K562 (cell line): ENCODE results near the gene SLC35F4. TPM values are rescaled to one million over a fixed set of nuclear protein-coding genes. Genes with fewer than 3 reads are reported as not detected.

Experiments used
- ATAC-seq: fragments of 200-7000 bp; cut with Tn5 transposase; 3 replicates; pipeline ENCODE4 v1.9.1; 2020; ENCODE audit warnings: moderate library complexity
- BruUV-seq: library from RNA; stranded (reverse); fragments of 400-500 nt; replicated peaks from 2 replicates; lab custom pipeline; 2021; lab: Mats Ljungman, UMichigan
- CTCF ChIA-PET: fragments of 300-600 bp; formaldehyde crosslinking; extraction: SDS; loops from one replicate; lab custom pipeline; 2021; ENCODE audit warnings: low intra/inter-chr PET ratio; lab: Yijun Ruan, JAX
- POLR2A ChIA-PET: fragments of 300-600, 350-650 bp; sonication (Branson Sonifier 250); formaldehyde crosslinking; extraction: SDS; loops from one replicate; lab custom pipeline; 2021; ENCODE audit warnings: antibody characterized with exemption, inconsistent platforms; lab: Yijun Ruan, JAX
- DNase-seq, 4 experiments: peaks; one replicate each; pipeline versions ENCODE4 v3.0.0 to v3.0.0-alpha.2; 2011 to 2018; ENCODE audit warnings: low spot score in 3 of 4, mixed read lengths in 3 of 4; ENCODE audit errors: extremely low read depth in 1 of 4
- FAIRE-seq: peaks from 2 replicates; lab custom pipeline; 2011; peaks lifted over from hg19 to GRCh38; lab: Jason Lieb, UNC
- H2AFZ ChIP-seq: 2 replicates; pipeline ENCODE4 v1.6.0; 2011; ENCODE audit warnings: low read depth, low read length, control low read depth, inconsistent platforms
- H3K27ac ChIP-seq: fragments of 200-600 bp; 3 replicates; pipeline ENCODE4 v1.8.0; 2011; ENCODE audit warnings: low read depth, mild to moderate bottlenecking, control low read depth, inconsistent platforms, low read length, moderate library complexity, mixed read lengths; ENCODE audit errors: extremely low read depth
- H3K27me3 ChIP-seq, 2 experiments: fragments of 300-600 bp in 1 of 2; 2 replicates in 1 of 2; 3 replicates in 1 of 2; pipeline versions ENCODE4 v1.6.0 to v1.8.0; 2011; ENCODE audit warnings: inconsistent platforms in 2 of 2, low read length in 2 of 2, mild to moderate bottlenecking in 1 of 2, mixed read lengths in 1 of 2, moderate library complexity in 1 of 2; ENCODE audit not compliant: control insufficient read depth in 2 of 2, insufficient read depth in 2 of 2
- H3K36me3 ChIP-seq: fragments of 300-600 bp; 3 replicates; pipeline ENCODE4 v1.8.0; 2011; ENCODE audit warnings: mild to moderate bottlenecking, low read length, inconsistent platforms; ENCODE audit not compliant: control insufficient read depth, insufficient read depth
- H3K4me1 ChIP-seq, 2 experiments: fragments of 200-600 bp in 1 of 2; replicated peaks in 1 of 2; 2 replicates in 1 of 2; 3 replicates in 1 of 2; pipeline versions ENCODE4 v1.5.1 to v1.8.0; 2011; ENCODE audit warnings: inconsistent platforms in 2 of 2, low read length in 2 of 2, mild to moderate bottlenecking in 1 of 2, mixed read lengths in 1 of 2, moderate library complexity in 1 of 2; ENCODE audit not compliant: control insufficient read depth in 2 of 2, insufficient read depth in 2 of 2
- H3K4me2 ChIP-seq: 2 replicates; pipeline ENCODE4 v1.6.1; 2011; ENCODE audit warnings: low read length, control low read depth, inconsistent platforms, mixed read lengths; ENCODE audit not compliant: insufficient read depth
- H3K4me3 ChIP-seq: fragments of 200-600 bp; sonication (generic), shearing (Covaris generic); 2 replicates; pipeline ENCODE4 v1.5.1; 2016; ENCODE audit warnings: control low read depth, inconsistent platforms
- H3K79me2 ChIP-seq: fragments of 200-600 bp; 3 replicates; pipeline ENCODE4 v1.8.0; 2011; ENCODE audit warnings: low read length, inconsistent platforms; ENCODE audit not compliant: control insufficient read depth, insufficient read depth
- H3K9ac ChIP-seq, 2 experiments: 2 replicates each; pipeline versions ENCODE4 v1.6.0 to v1.6.1; 2011; ENCODE audit warnings: low read depth in 2 of 2, low read length in 2 of 2, control low read depth in 1 of 2, inconsistent platforms in 1 of 2, mild to moderate bottlenecking in 1 of 2, mixed read lengths in 1 of 2; ENCODE audit not compliant: insufficient read depth in 1 of 2
- H3K9me1 ChIP-seq: one replicate; pipeline ENCODE4 v1.6.0; 2011; ENCODE audit warnings: inconsistent platforms, mild to moderate bottlenecking, low read length, moderate library complexity; ENCODE audit not compliant: control insufficient read depth, insufficient read depth
- H3K9me3 ChIP-seq: replicated peaks from 2 replicates; pipeline ENCODE4 v1.5.1; 2011; ENCODE audit warnings: low read depth, low read length, inconsistent platforms; ENCODE audit not compliant: control insufficient read depth, insufficient read depth
- H4K20me1 ChIP-seq: replicated peaks from 2 replicates; pipeline ENCODE4 v1.6.1; 2011; ENCODE audit warnings: low read length, inconsistent platforms, mixed read lengths; ENCODE audit not compliant: control insufficient read depth, insufficient read depth
- FOSL1 ChIP-seq: fragments of 200-800 bp; sonication (Bioruptor generic); conservative IDR thresholded peaks from 2 replicates; pipeline ENCODE4 v1.6.1; 2016; ENCODE audit warnings: missing genetic modification characterization, missing compliant biosample characterization
- FOXK2 ChIP-seq, 2 experiments: fragments of 450-650 bp; IDR thresholded peaks in 1 of 2; conservative IDR thresholded peaks in 1 of 2; 2 replicates each; pipeline ENCODE4 v1.6.1; 2016; ENCODE audit warnings: low read depth in 2 of 2, mild to moderate bottlenecking in 1 of 2
- MNT ChIP-seq, 2 experiments: fragments of 450-650 bp; conservative IDR thresholded peaks; 2 replicates each; pipeline ENCODE4 v1.6.1; 2017; ENCODE audit warnings: mild to moderate bottlenecking in 2 of 2, moderate library complexity in 2 of 2
- NCOR1 ChIP-seq: fragments of 450-650 bp; IDR thresholded peaks from 2 replicates; pipeline ENCODE4 v1.6.1; 2016; ENCODE audit warnings: mild to moderate bottlenecking, moderate library complexity
- POLR2B ChIP-seq: fragments of 450-650 bp; IDR thresholded peaks from 2 replicates; pipeline ENCODE4 v1.6.1; 2018; ENCODE audit warnings: low read depth; ENCODE audit not compliant: partially characterized antibody
- RREB1 ChIP-seq: fragments of 250-450 bp; sonication (Bioruptor Pico); IDR thresholded peaks from 2 replicates; pipeline ENCODE4 v1.4.0; 2020
- WGBS: fragments of 100-300 bp; shearing (Covaris generic); methylation state at CpG from one replicate; pipeline ENCODE4 v1.1.6; 2016; ENCODE audit warnings: low coverage, mixed read lengths; ENCODE audit not compliant: insufficient coverage; ENCODE audit errors: missing lambda C conversion rate; 5-methylcytosine and 5-hydroxymethylcytosine counted together
- in situ Hi-C: fragments of 300-500 bp; cut with MboI; formaldehyde crosslinking; loops from 4 replicates; pipeline ENCODE4 v1.15.0; 2018; ENCODE audit warnings: inconsistent platforms, mixed read lengths
- intact Hi-C: fragments of 100-400 bp; cut with micrococcal nuclease; formaldehyde crosslinking; loops from 2 replicates; pipeline ENCODE4 v1.14.2; 2022
- polyA plus RNA-seq, 8 experiments: library from polyadenylated mRNA; depleted of rRNA in 4 of 8; stranded (reverse) in 5 of 8; unstranded in 3 of 8; fragments of >200 nt; fragmentation: Nextera tagmentation in 2 of 8; fragmentation: Illumina TruSeq in 1 of 8; extraction: Ambion mirVana in 2 of 8; extraction: Trizol in 1 of 8; gene quantifications; 2 replicates each; pipeline versions ENCODE4 v1.2.1 to v1.2.3, GENCODE V29; 2011 to 2014; ENCODE audit warnings: inconsistent platforms in 1 of 8, missing spikeins in 1 of 8
- total RNA-seq, 7 experiments: library from RNA; depleted of rRNA in 6 of 7; stranded (reverse); fragments of >200 nt in 6 of 7; fragmentation: Illumina TruSeq in 2 of 7; extraction: Trizol in 2 of 7; gene quantifications; 2 replicates each; pipeline versions ENCODE4 v1.2.1 to v1.2.3, GENCODE V29; 2011 to 2021; ENCODE audit warnings: low replicate concordance in 1 of 7
- TF ChIP-seq, protein P1 (sequence below), 2 experiments: IDR thresholded peaks; 2 replicates each; pipeline ENCODE4 v1.6.1; 2011; ENCODE audit warnings: borderline replicate concordance in 1 of 2, control low read depth in 1 of 2, low read depth in 1 of 2, low read length in 1 of 2, mild to moderate bottlenecking in 1 of 2, mixed read lengths in 1 of 2, moderate library complexity in 1 of 2; ENCODE audit not compliant: insufficient read depth in 1 of 2, insufficient read length in 1 of 2, poor library complexity in 1 of 2, severe bottlenecking in 1 of 2; ENCODE audit errors: extremely low read depth in 1 of 2

The SLC35F4 gene
- total and polyA plus RNA-seq, 9 of the 15 experiments (the other 6 are each of a cell fraction or from before 2014, with no cell fraction given): 0.01 TPM; not detected in 8

DNA sequence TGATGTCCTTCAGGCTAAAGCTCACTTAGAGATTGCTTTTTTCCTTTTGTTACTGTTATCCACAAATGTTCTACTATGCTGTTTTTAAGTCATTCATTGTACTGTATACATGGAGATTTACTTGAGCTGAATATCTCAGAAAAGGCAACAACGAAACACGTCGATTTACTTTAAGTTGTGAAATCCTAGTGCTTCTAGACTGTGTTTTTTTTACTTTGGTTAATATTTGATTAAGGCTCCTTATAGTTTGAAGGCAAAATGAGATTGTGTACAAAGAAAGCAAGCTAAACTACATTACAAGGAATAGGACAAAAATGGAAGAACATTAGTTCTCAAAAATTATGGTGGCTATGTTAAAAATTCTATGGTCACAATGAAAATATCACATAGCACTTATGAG, 114.5 kb downstream of the SLC35F4 start:
- TF ChIP-seq RREB1 (CRISPR knock-in tag) (no peak), NCOR1 (no peak), FOXK2 (conservative IDR thresholded peaks at IDR 0.05 in 1 of 2, IDR thresholded peaks at IDR 0.05 in 1 of 2; ENCODE audit: low read depth in 2 of 2) (no peak), FOSL1 (tag) (no peak), MNT (conservative IDR thresholded peaks at IDR 0.05) (no peak), POLR2B (no peak)
- TF ChIP-seq, protein P1, sequence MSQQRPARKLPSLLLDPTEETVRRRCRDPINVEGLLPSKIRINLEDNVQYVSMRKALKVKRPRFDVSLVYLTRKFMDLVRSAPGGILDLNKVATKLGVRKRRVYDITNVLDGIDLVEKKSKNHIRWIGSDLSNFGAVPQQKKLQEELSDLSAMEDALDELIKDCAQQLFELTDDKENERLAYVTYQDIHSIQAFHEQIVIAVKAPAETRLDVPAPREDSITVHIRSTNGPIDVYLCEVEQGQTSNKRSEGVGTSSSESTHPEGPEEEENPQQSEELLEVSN (IDR thresholded peaks at IDR 0.05; ENCODE audit: borderline replicate concordance in 1 of 2, extremely low read depth in 1 of 2, insufficient read depth in 1 of 2, insufficient read length in 1 of 2, low read depth in 1 of 2, low read length in 1 of 2, poor library complexity in 1 of 2, severe bottlenecking in 1 of 2): no peak
- DNase-seq (no peak), FAIRE-seq (no peak), ATAC-seq (no peak)
- Histone ChIP-seq H3K27ac (no peak overlapping the region), H3K9me3 (no peaks in the 10 kb centered on the region), H3K79me2 (no peaks in the 10 kb centered on the region), H3K27me3 (no peaks in the 10 kb centered on the region), H3K9me1 (no peaks in the 10 kb centered on the region), H4K20me1 (no peaks in the 10 kb centered on the region), H3K36me3 (no peaks in the 10 kb centered on the region), H3K9ac (no peak overlapping the region), H3K4me2 (no peak overlapping the region), H3K4me1 (no peaks in the 10 kb centered on the region), H3K4me3 (no peak overlapping the region), H2AFZ (no peak overlapping the region)
- no TSS peak for BruUV-seq
- intact Hi-C loops (no loop called here), in situ Hi-C loops (no loop called here)
- POLR2A ChIA-PET: no interaction called here
- CTCF ChIA-PET: no interaction called here
- 0% methylated on average over 3 of the region's 3 CpGs for WGBS
